Body of pancreas (tissue), 4 donors: ENCODE results near the gene TMEM203. TPM values are rescaled to one million over a fixed set of nuclear protein-coding genes. Genes with fewer than 3 reads are reported as not detected.

Experiments used
- ATAC-seq: fragments of 150-250 bp; one replicate; pipeline ENCODE4 v1.9.1; 2016
- DNase-seq, 4 donors: peaks; one replicate each; pipeline ENCODE4 v3.0.0-alpha.2; 2019
- H3K27ac ChIP-seq, 4 donors: fragments of 200-600 bp; sonication (generic); 1 replicate in 3 of 4; 2 replicates in 1 of 4; pipeline versions ENCODE4 v1.5.1 to v1.6.1; 2016 to 2019; ENCODE audit warnings: mild to moderate bottlenecking in 1 of 4, mixed read lengths in 1 of 4, moderate library complexity in 1 of 4
- H3K27me3 ChIP-seq, 2 donors: fragments of 200-600 bp; sonication (generic); one replicate each; pipeline ENCODE4 v1.6.0; 2016; ENCODE audit warnings: mild to moderate bottlenecking in 1 of 2
- H3K36me3 ChIP-seq, 2 donors: fragments of 200-600 bp; sonication (generic); replicated peaks in 1 of 2; 2 replicates each; pipeline ENCODE4 v1.5.1; 2016; ENCODE audit warnings: low read depth in 2 of 2; ENCODE audit not compliant: insufficient read depth in 1 of 2
- H3K4me1 ChIP-seq: fragments of 200-600 bp; sonication (generic); one replicate; pipeline ENCODE4 v1.6.0; 2016
- H3K4me3 ChIP-seq, 2 donors: fragments of 200-600 bp; sonication (generic); 1 replicate in 1 of 2; 2 replicates in 1 of 2; pipeline ENCODE4 v1.5.1; 2016 to 2019
- H3K9me3 ChIP-seq, 3 donors: fragments of 200-600 bp; sonication (generic); 1 replicate in 2 of 3; 2 replicates in 1 of 3; pipeline ENCODE4 v1.5.1; 2016
- POLR2A ChIP-seq, 3 donors: fragments of 450-650 bp; IDR thresholded peaks; one replicate each; pipeline ENCODE4 v1.6.1; 2016; ENCODE audit warnings: antibody characterized with exemption in 3 of 3, mild to moderate bottlenecking in 2 of 3
- WGBS, 2 donors: methylation state at CpG; one replicate each; pipeline ENCODE4 v1.1.5; 2017; 5-methylcytosine and 5-hydroxymethylcytosine counted together
- intact Hi-C: fragments of 100-400 bp; cut with DNase I; formaldehyde crosslinking; loops from one replicate; pipeline ENCODE4 v1.15.1; 2023
- total RNA-seq, 2 donors: library from RNA; depleted of rRNA; stranded (reverse); fragments of >200 nt; gene quantifications; one replicate each; pipeline ENCODE4 v1.1.0, GENCODE V29; 2016
- TF ChIP-seq, protein P1 (sequence below), 7 experiments: fragments of 450-650 bp in 4 of 7; fragments of 200-600 bp in 3 of 7; sonication (generic) in 3 of 7; IDR thresholded peaks; one replicate each; pipeline ENCODE4 v1.5.1; 2016 to 2019; ENCODE audit warnings: antibody characterized with exemption in 7 of 7

TMEM203 gene
- total RNA-seq, 2 donors from 2014 or later, result 11.9 to 18.1 TPM

DNA sequence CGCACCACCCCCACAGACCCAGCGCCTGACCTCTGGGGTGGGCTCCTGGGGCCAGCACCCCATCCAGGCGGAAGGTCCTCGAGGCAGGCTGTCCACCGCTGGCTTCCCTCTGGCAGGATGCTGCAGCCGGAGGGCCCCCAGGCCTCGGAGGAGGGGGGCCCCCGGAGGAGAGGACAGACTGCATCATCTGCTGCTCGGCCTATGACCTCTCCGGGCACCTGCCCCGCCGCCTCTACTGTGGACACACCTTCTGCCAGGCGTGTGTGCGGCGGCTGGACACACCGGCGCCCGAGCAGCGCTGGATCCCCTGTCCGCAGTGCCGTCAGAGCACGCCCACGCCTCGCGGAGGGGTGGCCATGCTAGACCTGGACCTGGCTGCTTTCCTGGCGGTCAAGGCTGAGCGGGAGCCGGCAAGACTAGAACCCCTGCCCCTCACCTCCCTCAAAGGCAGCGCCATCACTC, 23.1 kb upstream of the TMEM203 start:
- intact Hi-C loops, result no loop called here
- 39% methylated on average over 26 of the region's 29 CpGs; no CpG with 5 or more reads in 1 of the 2 donors for WGBS, 2 donors

DNA sequence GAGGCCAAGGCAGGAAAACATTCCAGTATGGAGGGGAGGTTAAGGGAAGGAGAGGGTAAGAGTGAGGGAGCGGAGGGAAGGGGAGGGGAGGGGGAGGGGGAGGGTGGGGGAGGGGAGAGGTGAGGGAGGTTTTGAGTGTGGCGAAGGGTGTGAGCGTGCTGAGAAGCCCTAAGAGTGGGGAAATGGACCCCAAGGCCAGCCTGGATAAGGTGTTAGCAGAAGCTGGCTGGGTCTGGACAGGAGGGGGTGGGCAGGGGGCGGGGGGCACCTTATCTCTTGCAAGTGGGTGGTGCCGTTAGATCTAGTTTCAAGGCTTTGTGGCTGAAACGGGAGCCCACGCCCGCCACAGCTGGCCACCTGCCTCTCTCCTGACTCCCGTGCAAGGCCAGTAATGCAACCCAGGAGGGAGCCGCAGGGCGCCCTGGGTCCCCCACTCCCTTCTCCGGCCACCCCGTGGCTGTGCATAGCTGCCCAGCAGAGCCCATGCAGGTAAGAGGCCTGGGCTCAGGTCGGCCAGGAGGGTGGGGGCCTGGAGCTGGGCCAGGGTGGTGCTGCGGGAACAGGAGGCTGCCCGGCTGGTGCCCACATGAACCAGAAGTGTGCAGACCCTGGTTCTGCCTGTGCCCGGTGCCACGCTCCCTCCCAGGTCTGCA, 22.5 kb upstream of the TMEM203 start:
- intact Hi-C loops, result no loop called here

More for the DNA sequence above, 23.1 kb upstream of the TMEM203 start:
- no peak for DNase-seq
- Histone ChIP-seq H3K27me3 (peaks cover 0 to 16% of the 10 kb centered on the region in 2 donors), H3K27ac (no peak overlapping the region), H3K4me1 (peaks cover 29% of the 10 kb centered on the region), H3K9me3 (no peaks in the 10 kb centered on the region), H3K4me3 (no peak overlapping the region), H3K36me3 (no peaks in the 10 kb centered on the region)
- no peak for ATAC-seq
- TF ChIP-seq POLR2A (IDR thresholded peaks at IDR 0.05), result no peak
- TF ChIP-seq, protein P1, sequence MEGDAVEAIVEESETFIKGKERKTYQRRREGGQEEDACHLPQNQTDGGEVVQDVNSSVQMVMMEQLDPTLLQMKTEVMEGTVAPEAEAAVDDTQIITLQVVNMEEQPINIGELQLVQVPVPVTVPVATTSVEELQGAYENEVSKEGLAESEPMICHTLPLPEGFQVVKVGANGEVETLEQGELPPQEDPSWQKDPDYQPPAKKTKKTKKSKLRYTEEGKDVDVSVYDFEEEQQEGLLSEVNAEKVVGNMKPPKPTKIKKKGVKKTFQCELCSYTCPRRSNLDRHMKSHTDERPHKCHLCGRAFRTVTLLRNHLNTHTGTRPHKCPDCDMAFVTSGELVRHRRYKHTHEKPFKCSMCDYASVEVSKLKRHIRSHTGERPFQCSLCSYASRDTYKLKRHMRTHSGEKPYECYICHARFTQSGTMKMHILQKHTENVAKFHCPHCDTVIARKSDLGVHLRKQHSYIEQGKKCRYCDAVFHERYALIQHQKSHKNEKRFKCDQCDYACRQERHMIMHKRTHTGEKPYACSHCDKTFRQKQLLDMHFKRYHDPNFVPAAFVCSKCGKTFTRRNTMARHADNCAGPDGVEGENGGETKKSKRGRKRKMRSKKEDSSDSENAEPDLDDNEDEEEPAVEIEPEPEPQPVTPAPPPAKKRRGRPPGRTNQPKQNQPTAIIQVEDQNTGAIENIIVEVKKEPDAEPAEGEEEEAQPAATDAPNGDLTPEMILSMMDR (IDR thresholded peaks at IDR 0.05), result no peak

DNA sequence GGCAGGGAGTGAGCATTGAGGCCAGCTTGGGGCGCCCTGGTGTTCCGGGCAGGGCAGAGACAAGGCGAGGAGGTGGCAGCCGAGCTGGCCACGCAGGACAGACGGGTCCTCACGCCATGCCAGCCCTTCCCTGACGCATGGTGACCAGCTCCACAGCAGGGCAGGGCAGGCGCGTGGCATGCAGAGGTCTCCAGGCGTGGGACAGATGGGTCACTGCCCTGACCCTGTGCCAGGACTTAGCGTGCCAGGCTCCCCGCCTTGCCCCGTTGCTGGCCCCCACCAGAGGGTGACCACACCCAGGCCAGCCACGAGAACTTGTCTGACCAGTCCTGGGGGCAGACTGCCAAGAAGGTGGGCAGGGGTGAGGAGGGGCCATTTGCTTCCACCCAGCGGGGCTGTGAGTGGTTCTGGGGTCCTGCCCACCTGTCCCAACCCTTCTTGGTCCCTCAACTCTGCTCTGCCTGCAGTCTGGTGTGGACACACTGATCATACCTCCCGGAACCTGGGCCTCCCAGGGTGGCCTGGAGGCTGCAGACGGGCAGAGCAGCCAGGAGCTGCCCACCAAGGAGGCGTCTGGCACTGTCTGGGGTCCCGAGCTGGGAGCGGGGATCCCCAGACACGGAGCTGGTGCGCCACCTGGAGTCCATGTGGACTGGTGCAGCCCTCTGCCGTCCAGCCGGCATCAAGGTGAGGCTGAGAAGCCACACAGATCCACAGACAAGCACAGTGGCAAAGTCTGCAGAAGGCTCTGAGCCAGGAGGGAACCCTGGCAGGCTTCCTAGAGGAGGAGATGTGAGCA, 21.8 kb upstream of the TMEM203 start, which contains the start of gene RNF224:
TSS of gene RNF224 (plus strand) at position 449 of the 799 bp plus-strand sequence. CDS start 834 bp downstream, outside the sequence.
- WGBS, 2 donors, result 0 to 15% methylated on average over 2 to 25 of the region's 25 CpGs
- H3K27me3 ChIP-seq, result peaks cover 0 to 12% of the 10 kb centered on the region in 2 donors
- H3K4me1 ChIP-seq, result peaks cover 39% of the 10 kb centered on the region
- DNase-seq (peak; percentile 87 to 96 (median 91)), ATAC-seq (peak; percentile 58)
- H3K27ac ChIP-seq, result peak within 1 kb of the TSS; percentile 58 to 85 (median 76)
- intact Hi-C loops, result no loop called here
- TF ChIP-seq POLR2A (IDR thresholded peaks at IDR 0.05), result no peak
- TF ChIP-seq, protein P1 (IDR thresholded peaks at IDR 0.05), result peak; percentile 87 to 98 (median 97)
- no peaks in the 10 kb centered on the region for H3K36me3 ChIP-seq
- no peak within 1 kb of the TSS for H3K4me3 ChIP-seq
- H3K9me3 ChIP-seq, result no peaks in the 10 kb centered on the region

More for the DNA sequence above, 22.5 kb upstream of the TMEM203 start:
- Histone ChIP-seq H3K27me3 (peaks cover 0 to 12% of the 10 kb centered on the region in 2 donors), H3K9me3 (no peaks in the 10 kb centered on the region), H3K4me1 (peaks cover 32% of the 10 kb centered on the region), H3K4me3 (no peak overlapping the region), H3K27ac (peak overlapping the region in 3 of 4 donors; percentile 41 to 77 (median 76)), H3K36me3 (no peaks in the 10 kb centered on the region)
- DNase-seq, result no peak
- WGBS, 2 donors, result 3 to 17% methylated on average over 7 to 16 of the region's 18 CpGs
- TF ChIP-seq POLR2A (IDR thresholded peaks at IDR 0.05), result no peak
- TF ChIP-seq, protein P1 (IDR thresholded peaks at IDR 0.05), result no peak
- no peak for ATAC-seq

DNA sequence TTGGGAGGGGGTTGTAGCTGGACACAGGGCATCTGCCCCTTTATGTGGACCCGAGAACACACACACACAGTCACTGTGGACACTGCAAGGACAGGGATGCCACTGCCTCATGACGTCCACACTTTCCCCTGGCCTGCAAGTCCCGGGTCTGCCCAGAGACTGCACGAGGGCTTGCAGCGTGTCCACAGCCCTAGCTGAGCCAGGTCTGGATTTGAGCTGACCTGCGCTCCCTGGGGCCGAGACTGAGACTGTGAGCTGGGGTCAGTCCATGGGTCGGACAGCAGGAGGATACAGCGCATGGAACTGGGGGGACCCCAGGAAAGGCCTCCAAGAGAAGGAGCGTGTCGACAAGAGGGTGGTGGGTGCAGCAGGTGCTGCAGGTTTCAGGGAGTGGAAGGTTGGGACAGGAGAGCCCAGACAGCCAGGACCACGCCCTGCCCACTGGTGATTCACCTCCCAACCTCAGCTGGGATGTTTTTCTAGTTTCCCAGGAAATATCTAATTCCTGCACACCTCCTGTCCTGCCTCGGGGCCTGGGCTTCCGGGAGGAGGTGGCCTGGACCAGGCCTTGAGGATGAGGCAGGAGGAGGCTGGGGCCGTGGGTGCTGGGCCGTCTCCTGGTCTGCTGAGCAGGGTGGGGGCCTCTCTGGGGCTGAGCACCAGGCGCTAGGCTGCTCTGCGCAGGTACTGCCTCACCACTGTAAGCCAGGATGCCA, 21.0 kb upstream of the TMEM203 start:
- H3K9me3 ChIP-seq, result no peaks in the 10 kb centered on the region
- TF ChIP-seq, protein P1 (IDR thresholded peaks at IDR 0.05), result no peak
- TF ChIP-seq POLR2A (IDR thresholded peaks at IDR 0.05), result no peak
- peak overlapping the region; percentile 58 to 85 (median 76) for H3K27ac ChIP-seq
- no peak overlapping the region for H3K4me3 ChIP-seq
- H3K27me3 ChIP-seq, result peaks cover 0 to 12% of the 10 kb centered on the region in 2 donors
- 59 to 65% methylated on average over 13 to 18 of the region's 18 CpGs for WGBS, 2 donors
- intact Hi-C loops, result no loop called here
- H3K4me1 ChIP-seq, result peaks cover 42% of the 10 kb centered on the region
- H3K36me3 ChIP-seq, result no peaks in the 10 kb centered on the region
- ATAC-seq (no peak), DNase-seq (no peak)
